Stimulated activated CD4-positive, alpha-beta T cell treated with anti-CD3 and anti-CD28 coated beads, Interleukin-15, amount 100 ng/mL, for 24 hours (primary cell): ENCODE measurements around the gene RASA3.

Source experiments
- DNase-seq: peaks from one replicate; pipeline ENCODE4 v3.0.0-alpha.2; 2020

RASA3 gene

DNA sequence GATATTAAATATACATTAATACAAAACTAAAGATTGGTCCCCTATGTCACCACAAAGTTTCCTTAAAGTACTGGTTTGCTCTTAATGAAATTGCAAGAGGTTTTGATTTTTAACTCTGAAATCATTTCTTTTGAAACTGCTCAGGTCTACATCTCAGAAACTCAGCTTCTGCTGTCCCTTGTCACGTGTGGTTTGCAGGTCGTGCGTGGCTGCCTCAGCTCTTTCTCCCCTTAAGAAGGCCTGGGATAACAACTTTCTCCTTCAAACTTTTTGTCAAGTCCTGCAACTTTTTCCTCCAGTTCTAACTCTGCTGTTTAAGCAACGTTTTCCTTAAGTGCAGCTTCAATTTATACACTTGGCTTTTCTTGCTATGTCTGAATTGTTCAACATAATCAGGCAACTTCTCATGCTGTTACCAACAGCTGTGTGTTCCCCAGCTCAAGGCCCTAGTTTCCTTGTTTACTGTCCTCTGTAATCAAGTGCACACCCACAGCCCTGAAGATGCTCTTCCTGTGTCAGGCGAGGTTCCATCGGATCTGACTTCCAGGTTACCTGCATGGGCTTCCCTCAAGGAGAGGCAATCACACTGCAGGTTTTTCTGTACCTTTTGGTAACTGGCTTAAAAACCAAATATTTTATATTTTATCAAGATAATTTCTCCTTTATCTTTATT lies 172.0 kb downstream of the RASA3 start:
- no peak for DNase-seq

GRCh38 chr13:113959198-113959597 lies 173.2 kb downstream of the RASA3 start:
- no peak for DNase-seq

DNA sequence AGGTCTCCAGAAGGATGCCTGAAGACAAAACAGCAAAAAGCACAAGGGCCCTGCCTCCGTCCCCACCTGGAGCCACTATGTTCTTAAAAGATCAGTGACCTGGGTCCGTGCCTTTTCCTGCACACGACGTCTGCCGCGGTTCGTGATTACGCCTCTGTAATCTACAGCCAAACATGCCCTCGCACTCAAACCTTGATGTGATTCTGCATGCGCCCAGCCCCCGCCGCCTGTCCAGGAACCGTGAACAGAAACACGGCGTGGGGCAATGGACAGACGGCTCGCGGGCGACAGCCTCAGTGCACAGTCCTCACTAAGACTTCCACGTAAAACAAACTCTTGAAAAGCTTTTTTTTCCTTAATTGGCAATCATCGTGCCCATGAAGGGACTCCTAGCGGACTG lies 174.1 kb downstream of the RASA3 start:
- DNase-seq: no peak

DNA sequence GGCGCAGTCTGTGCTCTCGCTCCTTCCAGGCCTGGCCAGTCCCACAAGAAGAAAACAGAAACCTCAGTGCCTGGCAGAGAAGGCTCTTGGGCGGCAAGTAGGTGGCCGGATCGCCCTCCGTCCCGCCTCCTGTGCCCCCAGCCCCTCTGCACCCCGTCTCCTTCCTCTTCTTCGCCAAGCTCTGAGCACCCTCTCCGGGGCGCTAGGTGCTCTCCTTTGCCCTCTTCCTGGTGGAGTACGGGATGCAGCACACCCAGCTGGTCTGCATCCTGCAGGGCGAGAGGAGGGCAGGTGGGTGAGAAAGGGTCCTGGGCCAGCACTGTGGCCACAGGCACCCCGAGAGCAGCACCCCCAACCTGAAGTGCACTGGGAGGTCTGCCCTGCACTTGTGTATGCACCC lies 175.9 kb downstream of the RASA3 start:
- no peak for DNase-seq

- DNase-seq: no peak
These were observed 176.7 kb downstream of the RASA3 start for GRCh38 chr13:113955691-113956090.

- no peak for DNase-seq
These were observed 177.2 kb downstream of the RASA3 start for GRCh38 chr13:113955235-113955634.

DNA sequence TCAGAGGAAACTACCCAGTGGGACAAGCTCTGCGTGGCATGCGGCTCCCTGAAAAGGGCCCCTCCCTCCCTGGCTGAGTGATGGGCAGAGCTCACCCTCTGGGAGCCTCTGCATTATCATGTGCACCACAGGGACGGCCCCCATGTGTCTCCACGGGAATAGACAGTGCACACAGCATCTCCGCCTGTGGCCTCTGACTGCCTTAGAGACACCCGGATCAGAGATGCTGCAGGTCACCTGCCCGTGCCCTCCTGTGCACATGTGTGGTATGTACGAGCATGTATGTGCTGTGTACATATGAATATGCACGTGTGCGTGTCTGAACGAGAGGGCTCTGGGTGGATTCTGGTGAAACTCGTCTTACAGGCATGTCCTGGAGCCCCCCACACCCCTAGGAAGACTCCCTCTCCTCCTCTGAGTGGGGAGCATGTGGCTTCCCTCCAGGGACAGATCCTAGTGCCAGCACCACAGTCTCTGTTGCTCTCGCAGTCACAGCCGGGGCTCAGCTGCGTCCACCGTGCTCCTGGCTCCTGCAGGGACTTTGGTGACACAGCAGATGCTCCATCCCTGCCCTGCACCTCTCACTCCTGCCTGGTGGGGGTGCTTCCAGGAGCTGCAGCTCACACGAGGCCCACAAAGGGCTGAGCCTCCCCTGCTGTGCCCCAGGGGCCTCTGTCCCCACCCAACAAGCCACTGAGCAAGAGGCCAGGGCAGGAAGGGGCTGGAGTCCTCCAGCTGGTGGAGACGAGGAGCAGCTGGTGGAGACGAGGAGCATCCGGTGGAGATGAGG lies 178.2 kb downstream of the RASA3 start:
- DNase-seq: no peak

- no peak for DNase-seq
These were observed 178.9 kb downstream of the RASA3 start for GRCh38 chr13:113953561-113953960.

DNA sequence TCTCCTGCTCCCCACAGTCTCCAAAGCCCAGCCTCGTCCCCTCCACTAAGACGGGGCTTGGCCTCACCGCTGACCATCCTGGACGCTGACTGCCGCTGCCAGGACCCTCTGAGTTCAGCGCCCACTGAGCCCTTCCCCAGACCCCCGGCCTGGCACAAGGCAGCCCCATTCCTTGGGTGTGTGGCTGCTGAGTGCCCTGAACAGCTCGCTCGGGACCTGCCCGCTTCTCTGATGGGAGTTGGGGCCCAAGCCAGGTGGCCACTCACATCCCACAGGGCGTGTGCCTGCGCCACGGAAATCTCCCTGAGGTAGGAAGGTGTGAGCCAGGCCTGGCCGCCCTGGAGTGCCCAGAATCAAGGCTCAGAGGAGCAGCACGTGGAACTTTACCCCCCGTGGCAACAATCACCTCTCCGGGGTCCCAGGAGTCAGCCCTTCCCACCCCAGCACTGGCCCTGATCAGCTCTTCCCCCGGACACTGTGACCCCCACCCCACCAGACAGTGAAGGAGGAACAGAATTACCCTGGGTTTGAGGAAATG lies 179.4 kb downstream of the RASA3 start:
- DNase-seq: no peak

DNA sequence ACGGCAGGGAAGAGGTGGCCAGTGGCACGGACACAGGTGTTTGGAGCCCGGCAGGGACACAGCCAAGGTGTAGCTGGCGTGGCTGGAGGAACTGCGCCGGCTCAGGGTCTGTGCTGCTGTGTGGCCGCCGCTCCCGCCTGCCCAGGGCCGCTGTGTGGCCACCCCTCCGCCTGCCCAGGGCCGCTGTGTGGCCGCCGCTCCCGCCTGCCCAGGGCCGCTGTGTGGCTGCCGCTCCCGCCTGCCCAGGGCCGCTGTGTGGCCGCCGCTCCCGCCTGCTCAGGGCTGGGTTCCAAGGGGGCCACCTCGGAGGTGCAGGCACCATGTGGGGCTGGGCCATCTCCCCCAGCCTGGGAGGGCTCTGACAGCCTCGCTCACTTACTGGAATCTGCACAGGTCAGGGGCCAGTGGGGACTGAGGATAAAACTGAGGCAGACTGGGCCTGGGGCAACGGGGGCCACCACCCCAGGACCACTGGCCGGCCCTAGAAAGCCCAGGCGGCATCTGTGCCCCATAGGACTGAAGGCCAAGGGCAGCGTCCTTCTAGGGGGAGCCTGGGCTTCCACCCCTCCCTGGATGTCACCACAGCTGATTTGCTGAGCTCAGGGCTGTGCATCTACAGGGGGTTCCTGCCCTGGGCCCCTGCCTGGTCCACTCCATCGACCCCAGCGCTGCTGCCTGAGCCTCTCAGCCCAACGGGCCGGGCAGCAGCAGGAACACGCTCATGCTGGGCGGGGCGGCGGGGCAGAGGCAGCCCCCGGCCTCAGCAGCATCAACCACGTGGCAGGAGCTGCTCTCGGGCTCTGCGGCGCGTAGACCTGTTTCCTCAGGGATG lies 180.1 kb downstream of the RASA3 start:
- DNase-seq: no peak

DNA sequence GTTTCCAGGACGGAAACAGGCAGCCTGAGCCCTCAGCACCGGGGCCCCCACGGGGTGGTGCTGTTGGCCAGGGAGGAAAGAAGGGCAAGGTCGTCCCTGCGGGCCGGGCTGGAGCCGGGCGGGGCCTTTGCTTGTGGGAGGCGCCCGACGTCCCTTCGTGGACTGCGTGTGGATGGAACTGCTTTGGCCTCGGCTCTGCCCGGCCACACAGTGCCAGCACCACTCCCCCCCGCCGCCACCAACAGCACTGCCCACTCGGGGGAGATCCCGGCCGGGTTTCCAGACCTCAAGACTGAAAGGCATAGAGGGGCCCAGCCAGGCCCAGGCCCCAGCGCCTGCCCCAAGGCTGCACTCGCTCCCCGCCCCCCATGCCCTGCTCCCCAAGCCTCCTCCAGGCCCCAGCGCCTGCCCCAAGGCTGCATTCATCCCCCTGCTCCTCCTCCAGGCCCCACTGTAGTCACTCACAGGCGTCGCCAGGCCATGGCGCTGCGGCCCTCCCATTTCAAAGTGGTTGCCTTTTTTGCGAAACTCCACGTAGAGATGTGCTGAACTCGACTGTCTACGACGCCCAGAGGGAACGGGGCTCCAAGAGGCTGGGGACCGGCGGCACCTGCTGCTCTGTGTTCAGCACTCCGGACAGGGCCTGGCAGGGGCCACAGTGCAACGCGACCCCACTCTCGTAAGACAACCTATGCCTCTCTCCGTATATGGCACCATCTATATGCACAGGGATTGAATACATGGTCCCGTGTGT lies 181.0 kb downstream of the RASA3 start:
- peak; percentile 77 for DNase-seq

GRCh38 chr13:113950451-113951245 lies 181.8 kb downstream of the RASA3 start:
- no peak for DNase-seq

DNA sequence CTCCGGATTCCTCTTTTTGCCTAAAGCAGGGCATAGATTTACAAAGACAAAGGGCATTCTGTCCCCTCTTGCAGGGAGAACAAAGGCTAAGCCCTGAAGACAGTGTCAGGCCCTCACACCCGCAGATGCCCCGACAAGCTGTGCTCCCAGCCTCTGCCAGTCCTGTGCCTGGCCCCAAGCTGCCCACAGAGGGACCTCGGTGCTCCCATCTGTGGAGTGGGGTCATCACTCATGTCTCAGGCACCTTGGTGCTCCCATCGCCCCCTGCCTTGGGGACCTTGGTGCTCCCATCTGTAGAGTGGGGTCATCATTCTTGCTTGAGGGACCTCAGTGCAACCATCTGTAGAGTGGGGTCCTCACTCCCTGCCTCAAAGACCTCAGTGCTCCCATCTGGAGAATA lies 182.9 kb downstream of the RASA3 start:
- no peak for DNase-seq

GRCh38 chr13:113948034-113948742 lies 184.2 kb downstream of the RASA3 start:
- no peak for DNase-seq

GRCh38 chr13:113947311-113948033 lies 185.0 kb downstream of the RASA3 start:
- DNase-seq: no peak

GRCh38 chr13:113946409-113947181 lies 185.8 kb downstream of the RASA3 start:
- no peak for DNase-seq

DNA sequence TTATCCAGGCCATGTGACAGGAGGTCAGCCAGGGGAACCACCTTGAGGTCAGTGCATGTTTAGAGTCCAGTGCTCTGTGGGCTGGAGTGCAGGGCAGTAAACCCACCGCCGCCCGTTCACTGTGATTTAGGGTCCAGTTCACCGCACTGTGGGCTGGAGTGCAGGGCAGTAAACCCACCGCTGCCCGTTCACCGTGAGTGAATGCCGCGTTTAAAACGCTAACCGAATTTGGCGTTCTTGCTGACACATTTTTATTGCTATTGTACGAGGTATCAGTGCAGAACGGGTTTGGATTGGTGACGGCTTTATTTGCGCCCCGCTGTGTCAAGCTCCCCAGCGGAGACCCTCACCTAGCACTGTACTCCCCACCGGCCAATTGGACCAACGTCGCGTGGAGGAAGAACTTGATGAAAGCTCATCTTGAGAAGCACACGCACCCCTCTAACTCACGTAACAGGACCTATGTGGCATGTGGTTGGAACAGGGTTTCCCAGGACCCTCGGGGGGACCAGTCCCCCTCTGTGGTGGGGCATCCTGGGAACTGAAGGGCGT lies 186.5 kb downstream of the RASA3 start:
- DNase-seq: no peak

GRCh38 chr13:113943821-113944565 lies 188.4 kb downstream of the RASA3 start:
- DNase-seq: no peak
